ENCODE measurements around the gene TLR5. TPM values are rescaled to one million over a fixed set of nuclear protein-coding genes. Genes with fewer than 3 reads are reported as not detected.

The TLR5 gene
- total and polyA plus RNA-seq, 2 of the 4 experiments (the other 2 are of a cell fraction) = 0.09 to 0.18 TPM

DNA sequence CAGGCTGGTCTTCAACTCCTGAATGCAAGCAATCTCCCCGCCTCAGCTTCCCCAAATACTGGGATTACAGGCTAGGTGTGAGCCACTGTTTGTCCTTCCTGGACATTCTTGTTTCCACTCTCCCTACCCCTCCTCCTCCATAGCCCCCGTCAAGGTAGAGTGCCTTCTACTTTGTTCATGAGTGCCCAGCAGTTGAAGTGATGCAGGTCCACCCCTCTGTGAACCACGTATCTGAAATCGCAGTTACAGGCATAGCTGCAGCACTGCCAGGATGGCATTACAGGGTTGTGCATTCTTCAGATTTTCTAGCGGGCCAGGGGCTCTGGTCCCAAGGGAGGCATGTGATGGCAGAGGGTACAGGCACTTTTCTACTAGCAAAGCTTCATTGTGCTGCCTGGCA is 7.4 kb upstream of the TLR5 start:
- DNase-seq = no peak
- Histone ChIP-seq H4K8ac (ENCODE audit: low read depth in 2 of 2, low read length in 2 of 2) (no peak overlapping the region), H3K14ac (replicated peaks; ENCODE audit: low read depth, low read length) (no peak overlapping the region), H3K4me1 (ENCODE audit: control insufficient read depth, insufficient read depth, low read length) (no peaks in the 10 kb centered on the region), H2AK9ac (replicated peaks; ENCODE audit: low read depth, low read length, poor library complexity) (no peak overlapping the region), H3K18ac (ENCODE audit: low read depth, low read length) (no peak overlapping the region), H2BK20ac (ENCODE audit: low read depth, low read length) (no peak overlapping the region), H3K23ac (ENCODE audit: low read depth, low read length) (no peak overlapping the region), H3K9ac (ENCODE audit: low read depth, low read length) (no peak overlapping the region), H3K4me3 (ENCODE audit: insufficient read depth, low read depth, low read length) (no peak overlapping the region), H3K9me3 (ENCODE audit: control insufficient read depth, insufficient read depth, low read length) (peaks cover 5% of the 10 kb centered on the region), H3K27ac (ENCODE audit: insufficient read depth, low read length) (no peak overlapping the region), H4K91ac (ENCODE audit: insufficient read depth, low read depth, low read length) (no peak overlapping the region), H4K5ac (ENCODE audit: low read depth, low read length) (no peak overlapping the region), H3K9me1 (ENCODE audit: insufficient read depth, low read length) (no peaks in the 10 kb centered on the region), H2AK5ac (ENCODE audit: low read depth, low read length) (no peak overlapping the region), H3K36me3 (ENCODE audit: control insufficient read depth, insufficient read depth, low read length) (no peaks in the 10 kb centered on the region), H3K4ac (ENCODE audit: low read depth, low read length) (no peak overlapping the region), H2BK5ac (ENCODE audit: low read depth, low read length, poor library complexity, severe bottlenecking) (no peak overlapping the region), H2BK15ac (ENCODE audit: low read depth, low read length) (no peak overlapping the region), H3K79me1 (ENCODE audit: low read depth in 1 of 2, low read length in 2 of 2) (no peaks in the 10 kb centered on the region), H3K27me3 (ENCODE audit: control insufficient read depth, insufficient read depth, low read length) (peaks cover 3% of the 10 kb centered on the region), H2AFZ (replicated peaks; ENCODE audit: low read length, poor library complexity) (no peak overlapping the region), H3K4me2 (ENCODE audit: low read depth, low read length) (no peak overlapping the region), H2BK120ac (ENCODE audit: low read depth, low read length) (no peak overlapping the region), H4K20me1 (ENCODE audit: insufficient read depth, low read length) (no peaks in the 10 kb centered on the region), H3K56ac (ENCODE audit: extremely low read depth, insufficient read depth, low read length) (no peak overlapping the region)
- in situ Hi-C loops (cut with MboI; ENCODE audit: low sequenced_read_pairs) = no loop called here
- WGBS, 2 experiments (ENCODE audit: extremely low coverage in 2 of 2, insufficient read length in 1 of 2) = 72% methylated on average over 2 of the region's 5 CpGs; no CpG with 5 or more reads in 1 of the 2 experiments
- POLR2A ChIA-PET (ENCODE audit: unreplicated experiment) = interaction anchor here (0.5 kb wide), 1 partner anchor 12 kb away, joined by 5 read pairs; no protein-coding TSS in a partner anchor
- ATAC-seq (ENCODE audit: low read depth) = no peak
- intact Hi-C loops (cut with micrococcal nuclease) = no loop called here
- no TSS peak for BruUV-seq (replicated peaks)
- CTCF ChIA-PET = no interaction called here
- dilution Hi-C loops (cut with HindIII; ENCODE audit: low sequenced_read_pairs, unreplicated experiment) = no loop called here
- TF ChIP-seq RFX5 (IDR thresholded peaks at IDR 0.05; ENCODE audit: low read depth, low read length) = no peak
- TF ChIP-seq BHLHE40 (IDR thresholded peaks at IDR 0.05; ENCODE audit: low read depth, low read length) = no peak
- no peak for TF ChIP-seq NFE2L2 (IDR thresholded peaks at IDR 0.05; ENCODE audit: low read depth, low read length)
- TF ChIP-seq POLR2A (IDR thresholded peaks at IDR 0.05; ENCODE audit: low read depth, low read length) = no peak
- no peak for TF ChIP-seq CHD1 (IDR thresholded peaks at IDR 0.05; ENCODE audit: low read depth, low read length)
- TF ChIP-seq, protein P1, sequence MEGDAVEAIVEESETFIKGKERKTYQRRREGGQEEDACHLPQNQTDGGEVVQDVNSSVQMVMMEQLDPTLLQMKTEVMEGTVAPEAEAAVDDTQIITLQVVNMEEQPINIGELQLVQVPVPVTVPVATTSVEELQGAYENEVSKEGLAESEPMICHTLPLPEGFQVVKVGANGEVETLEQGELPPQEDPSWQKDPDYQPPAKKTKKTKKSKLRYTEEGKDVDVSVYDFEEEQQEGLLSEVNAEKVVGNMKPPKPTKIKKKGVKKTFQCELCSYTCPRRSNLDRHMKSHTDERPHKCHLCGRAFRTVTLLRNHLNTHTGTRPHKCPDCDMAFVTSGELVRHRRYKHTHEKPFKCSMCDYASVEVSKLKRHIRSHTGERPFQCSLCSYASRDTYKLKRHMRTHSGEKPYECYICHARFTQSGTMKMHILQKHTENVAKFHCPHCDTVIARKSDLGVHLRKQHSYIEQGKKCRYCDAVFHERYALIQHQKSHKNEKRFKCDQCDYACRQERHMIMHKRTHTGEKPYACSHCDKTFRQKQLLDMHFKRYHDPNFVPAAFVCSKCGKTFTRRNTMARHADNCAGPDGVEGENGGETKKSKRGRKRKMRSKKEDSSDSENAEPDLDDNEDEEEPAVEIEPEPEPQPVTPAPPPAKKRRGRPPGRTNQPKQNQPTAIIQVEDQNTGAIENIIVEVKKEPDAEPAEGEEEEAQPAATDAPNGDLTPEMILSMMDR (conservative IDR thresholded peaks at IDR 0.05; ENCODE audit: low read depth, low read length) = no peak
- TF ChIP-seq CEBPB (IDR thresholded peaks at IDR 0.05; ENCODE audit: low read depth, low read length) = no peak
- TF ChIP-seq, protein P2, sequence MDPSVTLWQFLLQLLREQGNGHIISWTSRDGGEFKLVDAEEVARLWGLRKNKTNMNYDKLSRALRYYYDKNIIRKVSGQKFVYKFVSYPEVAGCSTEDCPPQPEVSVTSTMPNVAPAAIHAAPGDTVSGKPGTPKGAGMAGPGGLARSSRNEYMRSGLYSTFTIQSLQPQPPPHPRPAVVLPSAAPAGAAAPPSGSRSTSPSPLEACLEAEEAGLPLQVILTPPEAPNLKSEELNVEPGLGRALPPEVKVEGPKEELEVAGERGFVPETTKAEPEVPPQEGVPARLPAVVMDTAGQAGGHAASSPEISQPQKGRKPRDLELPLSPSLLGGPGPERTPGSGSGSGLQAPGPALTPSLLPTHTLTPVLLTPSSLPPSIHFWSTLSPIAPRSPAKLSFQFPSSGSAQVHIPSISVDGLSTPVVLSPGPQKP (IDR thresholded peaks at IDR 0.05; ENCODE audit: borderline replicate concordance, low read depth, low read length) = no peak
- TF ChIP-seq FOS (IDR thresholded peaks at IDR 0.05; ENCODE audit: low read depth, low read length) = no peak
- TF ChIP-seq, protein P3, sequence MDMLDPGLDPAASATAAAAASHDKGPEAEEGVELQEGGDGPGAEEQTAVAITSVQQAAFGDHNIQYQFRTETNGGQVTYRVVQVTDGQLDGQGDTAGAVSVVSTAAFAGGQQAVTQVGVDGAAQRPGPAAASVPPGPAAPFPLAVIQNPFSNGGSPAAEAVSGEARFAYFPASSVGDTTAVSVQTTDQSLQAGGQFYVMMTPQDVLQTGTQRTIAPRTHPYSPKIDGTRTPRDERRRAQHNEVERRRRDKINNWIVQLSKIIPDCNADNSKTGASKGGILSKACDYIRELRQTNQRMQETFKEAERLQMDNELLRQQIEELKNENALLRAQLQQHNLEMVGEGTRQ (IDR thresholded peaks at IDR 0.05; ENCODE audit: low read depth, low read length) = no peak
- no peak for TF ChIP-seq MAZ (IDR thresholded peaks at IDR 0.05; ENCODE audit: borderline replicate concordance, low read depth, low read length)
- TF ChIP-seq RAD21 (IDR thresholded peaks at IDR 0.05; ENCODE audit: low read length) = no peak
- TF ChIP-seq MXI1 (IDR thresholded peaks at IDR 0.05; ENCODE audit: borderline replicate concordance, low read depth, low read length) = no peak
- TF ChIP-seq MAFK (IDR thresholded peaks at IDR 0.05; ENCODE audit: low read depth, low read length) = no peak
- TF ChIP-seq SMC3 (IDR thresholded peaks at IDR 0.05; ENCODE audit: low read depth, low read length) = no peak
- TF ChIP-seq RCOR1 (IDR thresholded peaks at IDR 0.05; ENCODE audit: insufficient replicate concordance, low read length) = no peak
